NCI-H82 (cell line): ENCODE measurements around the gene TMEM214.
A peak's percentile ranks its signal among the peaks of the same experiment; 100 is the strongest.

Experiments
- DNase-seq: peaks from one replicate; lab custom pipeline; 2025; lab: John Stamatoyannopoulos, UW

TMEM214 gene

GRCh38 chr2:27085062-27085672 lies 52.4 kb downstream of the TMEM214 start:
- DNase-seq, result no peak

DNA sequence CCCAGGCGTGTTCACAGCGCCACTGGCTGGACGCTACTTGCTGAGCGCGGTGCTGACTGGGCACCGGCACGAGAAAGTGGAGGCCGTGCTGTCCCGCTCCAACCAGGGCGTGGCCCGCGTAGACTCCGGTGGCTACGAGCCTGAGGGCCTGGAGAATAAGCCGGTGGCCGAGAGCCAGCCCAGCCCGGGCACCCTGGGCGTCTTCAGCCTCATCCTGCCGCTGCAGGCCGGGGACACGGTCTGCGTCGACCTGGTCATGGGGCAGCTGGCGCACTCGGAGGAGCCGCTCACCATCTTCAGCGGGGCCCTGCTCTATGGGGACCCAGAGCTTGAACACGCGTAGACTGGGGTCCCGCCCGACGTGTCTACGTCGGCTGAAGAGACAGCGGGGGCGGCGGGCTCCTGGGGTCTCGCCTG lies 52.9 kb downstream of the TMEM214 start:
- DNase-seq, result peak; percentile 59

DNA sequence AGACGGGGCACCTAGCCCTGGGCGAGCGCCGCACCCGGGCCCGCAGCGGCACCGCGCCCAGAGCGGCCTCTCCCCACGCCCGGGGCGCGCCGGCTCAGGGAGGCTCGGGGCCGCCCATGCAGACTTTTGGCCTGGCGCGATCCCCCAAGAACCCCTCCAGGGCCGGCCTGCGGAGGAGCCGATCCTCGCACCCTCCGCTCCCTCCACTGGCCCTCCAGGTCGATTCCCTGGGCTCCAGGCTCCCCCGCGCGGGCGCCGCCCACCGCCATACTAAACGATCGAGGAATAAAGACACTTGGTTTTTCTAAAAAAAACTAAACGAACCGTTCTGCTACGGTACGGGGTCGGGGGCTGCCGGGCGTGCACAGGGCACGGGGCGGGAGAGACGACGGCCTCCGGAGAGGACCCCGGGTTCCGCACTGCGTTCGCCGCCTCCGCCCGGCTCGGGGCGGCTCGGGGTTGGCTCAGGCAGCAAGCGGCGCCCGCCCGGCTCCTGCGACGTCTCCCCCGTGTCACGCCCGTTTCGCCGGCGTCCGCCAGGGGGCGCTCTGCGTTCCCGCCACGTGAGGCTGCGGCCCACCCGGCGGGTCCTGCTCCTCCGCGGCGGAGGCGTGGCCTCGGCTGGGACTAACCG lies 53.4 kb downstream of the TMEM214 start:
- DNase-seq, result peak; percentile 95

GRCh38 chr2:27086724-27087593 lies 54.2 kb downstream of the TMEM214 start, which contains the start of gene KHK:
KHK (plus strand) TSS chr2:27086772; CDS start chr2:27087260, 488 bp downstream.
- peak; percentile 76 for DNase-seq

GRCh38 chr2:27087823-27088410 lies 55.2 kb downstream of the TMEM214 start:
- no peak for DNase-seq

GRCh38 chr2:27088634-27089033 lies 55.9 kb downstream of the TMEM214 start:
- no peak for DNase-seq

DNA sequence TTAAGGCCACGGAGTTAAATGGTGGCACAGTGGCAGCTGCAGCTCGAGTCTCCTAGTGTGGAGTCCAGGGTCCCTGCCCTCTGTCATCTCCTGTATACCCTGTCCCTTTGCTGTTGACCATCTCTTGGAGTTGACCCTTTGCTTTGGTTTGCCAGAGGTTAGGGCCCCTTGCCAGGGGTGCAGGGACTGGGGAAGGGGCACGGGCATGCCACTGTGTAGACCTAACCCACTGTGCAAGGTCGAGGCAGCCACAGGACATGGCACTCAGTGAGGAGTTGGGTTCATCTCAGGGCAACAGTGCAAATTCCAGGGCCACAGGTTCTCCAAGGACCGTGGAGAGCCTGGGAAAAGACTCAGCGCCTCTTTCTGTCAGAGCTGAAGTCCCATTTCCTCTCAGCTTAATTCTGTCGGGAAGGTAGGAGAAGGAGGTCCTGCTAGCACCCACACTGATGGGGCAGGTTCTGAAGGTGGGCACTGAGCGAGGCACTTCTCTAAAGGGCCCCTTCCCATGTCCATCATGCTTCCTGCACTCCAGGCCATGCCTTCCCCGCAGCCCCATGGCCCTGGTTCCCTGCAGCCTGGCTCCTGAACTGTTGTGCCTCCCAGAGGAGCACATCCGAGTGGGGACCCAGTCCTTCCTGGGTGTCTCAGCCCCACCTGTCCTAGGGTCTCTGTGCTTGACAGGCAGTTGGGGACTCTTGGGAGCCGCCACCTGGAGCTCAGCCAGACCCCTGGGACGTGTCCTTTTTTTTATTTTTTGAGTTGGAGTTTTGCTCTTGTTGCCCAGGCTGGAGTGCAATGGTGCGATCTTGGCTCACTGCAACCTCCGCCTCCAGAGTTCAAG lies 56.6 kb downstream of the TMEM214 start:
- DNase-seq, result no peak
